ENCODE measurements around the gene DDX49. TPM values are rescaled to one million over a fixed set of nuclear protein-coding genes. Genes with fewer than 3 reads are reported as not detected.

The DDX49 gene, protein sequence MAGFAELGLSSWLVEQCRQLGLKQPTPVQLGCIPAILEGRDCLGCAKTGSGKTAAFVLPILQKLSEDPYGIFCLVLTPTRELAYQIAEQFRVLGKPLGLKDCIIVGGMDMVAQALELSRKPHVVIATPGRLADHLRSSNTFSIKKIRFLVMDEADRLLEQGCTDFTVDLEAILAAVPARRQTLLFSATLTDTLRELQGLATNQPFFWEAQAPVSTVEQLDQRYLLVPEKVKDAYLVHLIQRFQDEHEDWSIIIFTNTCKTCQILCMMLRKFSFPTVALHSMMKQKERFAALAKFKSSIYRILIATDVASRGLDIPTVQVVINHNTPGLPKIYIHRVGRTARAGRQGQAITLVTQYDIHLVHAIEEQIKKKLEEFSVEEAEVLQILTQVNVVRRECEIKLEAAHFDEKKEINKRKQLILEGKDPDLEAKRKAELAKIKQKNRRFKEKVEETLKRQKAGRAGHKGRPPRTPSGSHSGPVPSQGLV
- 43.4 TPM for total RNA-seq

DNA sequence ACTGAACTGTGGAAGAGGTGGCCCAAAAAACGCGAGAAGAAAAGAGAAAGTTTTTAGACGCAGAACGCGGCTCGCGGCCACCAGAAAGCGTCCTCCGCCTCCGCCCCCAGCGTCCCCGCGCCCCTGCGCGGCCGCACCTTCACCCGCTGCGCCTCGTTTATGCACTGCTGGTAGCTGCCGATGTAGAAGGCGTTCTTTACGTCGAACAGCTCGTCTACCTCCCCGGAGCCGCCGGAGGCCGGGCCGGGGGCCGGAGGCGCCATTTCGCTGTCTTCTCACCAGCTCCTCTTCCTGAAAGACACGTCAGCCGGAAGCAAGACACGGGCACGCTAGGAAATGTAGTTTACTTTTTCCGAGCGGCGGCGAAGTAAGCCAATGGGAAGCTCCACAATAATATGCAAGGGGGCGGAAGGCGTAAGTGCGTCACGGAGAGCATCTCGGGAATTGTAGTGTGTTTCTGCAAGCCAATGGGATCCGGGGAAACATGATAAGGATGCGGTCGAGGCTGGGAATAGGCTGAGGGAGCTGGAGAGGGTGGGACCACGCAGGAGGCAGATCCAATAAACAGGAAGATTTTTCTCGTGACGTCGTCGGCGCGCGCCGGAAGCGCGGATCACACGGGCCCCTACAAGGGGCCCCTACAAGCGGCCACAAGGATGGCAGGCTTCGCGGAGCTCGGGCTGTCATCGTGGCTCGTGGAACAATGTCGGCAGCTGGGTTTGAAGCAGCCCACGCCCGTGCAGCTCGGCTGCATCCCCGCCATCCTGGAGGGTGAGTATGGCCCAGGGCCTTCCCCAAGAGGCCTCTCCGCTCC, at the start of gene DDX49, which contains the start of gene COPE:
DDX49 (plus strand) TSS at position 630 of the 814 bp plus-strand sequence; CDS start at position 657, 27 bp downstream.
COPE (minus strand) TSS at position 302 of the 814 bp plus-strand sequence; CDS start at position 263, 39 bp downstream.

GRCh38 chr19:18895824-18896341, 23.6 kb upstream of the DDX49 start, which contains the start of gene CERS1:
TSS of gene CERS1 (minus strand) at chr19:18896158. CDS start at chr19:18896072, 86 bp downstream.

DNA sequence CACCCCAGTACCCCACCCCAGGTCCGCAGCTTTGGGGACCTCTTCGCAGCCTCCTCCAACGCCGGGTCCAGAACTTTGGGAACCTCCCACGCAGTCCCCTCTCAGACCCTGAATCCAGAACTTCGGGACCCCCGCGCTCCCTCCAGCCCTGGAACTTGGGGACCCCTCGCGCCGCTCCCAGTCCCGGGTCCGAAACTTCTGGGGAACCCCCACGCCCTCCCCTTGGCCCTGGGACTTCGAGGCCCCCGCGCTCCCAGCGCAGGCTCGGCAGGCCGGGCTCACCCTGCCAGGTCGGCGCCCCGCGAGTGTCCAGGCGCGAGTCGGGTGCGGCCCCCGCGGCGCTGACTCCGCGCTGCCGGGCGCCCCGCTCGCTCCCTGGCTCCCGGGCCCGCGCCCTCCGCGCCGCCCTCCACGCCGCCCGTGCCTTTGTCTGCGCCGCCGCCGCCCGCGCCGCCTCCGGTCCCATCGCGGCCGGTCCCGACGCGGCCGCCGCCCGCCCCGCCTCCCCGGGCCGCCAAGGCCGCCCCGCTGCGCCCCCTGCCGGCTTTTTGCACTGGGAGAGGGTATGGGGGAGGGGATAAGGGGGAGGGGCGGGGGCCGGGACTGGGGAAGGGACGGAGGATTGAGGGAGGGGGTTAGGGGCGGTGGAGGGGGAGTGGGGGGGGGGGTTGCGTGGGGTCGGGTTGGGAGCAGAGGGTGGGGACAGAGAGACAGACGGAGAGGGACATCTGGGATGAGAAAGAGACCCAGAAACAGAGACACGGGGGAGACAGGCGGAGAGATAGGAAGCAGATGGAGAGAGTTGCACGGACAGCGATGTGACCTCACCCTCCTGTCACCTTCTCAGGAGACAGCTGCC, 21.5 kb downstream of the DDX49 start, which contains the start of gene HOMER3:
HOMER3 (minus strand) TSS at position 449 of the 859 bp plus-strand sequence. CDS start 2,235 bp downstream, outside the sequence.

Other genes starting within 250 kb of the DDX49 start
- gene CRTC1, start 236.0 kb upstream of the DDX49 start, total RNA-seq, result 10.2 TPM
- 0.82 TPM for gene COMP, start 128.4 kb upstream of the DDX49 start, total RNA-seq
- 83.0 TPM for gene UPF1, start 87.8 kb upstream of the DDX49 start, total RNA-seq
- gene CERS1, start 23.6 kb upstream of the DDX49 start, total RNA-seq, result 6.8 TPM
- gene COPE, start 328 bp upstream of the DDX49 start, total RNA-seq, result 118 TPM
- gene HOMER3, start 21.5 kb downstream of the DDX49 start, total RNA-seq, result 47.6 TPM
- gene SUGP2, start 113.8 kb downstream of the DDX49 start, total RNA-seq, result 55.1 TPM
- 35.1 TPM for gene ARMC6, start 113.9 kb downstream of the DDX49 start, total RNA-seq
- gene SLC25A42, start 144.3 kb downstream of the DDX49 start, total RNA-seq, result 15.6 TPM
- gene TMEM161A, start 218.8 kb downstream of the DDX49 start, total RNA-seq, result 26.9 TPM